Measurements from ENCODE around the gene IGF1R.

- TF ChIP-seq, protein P1, sequence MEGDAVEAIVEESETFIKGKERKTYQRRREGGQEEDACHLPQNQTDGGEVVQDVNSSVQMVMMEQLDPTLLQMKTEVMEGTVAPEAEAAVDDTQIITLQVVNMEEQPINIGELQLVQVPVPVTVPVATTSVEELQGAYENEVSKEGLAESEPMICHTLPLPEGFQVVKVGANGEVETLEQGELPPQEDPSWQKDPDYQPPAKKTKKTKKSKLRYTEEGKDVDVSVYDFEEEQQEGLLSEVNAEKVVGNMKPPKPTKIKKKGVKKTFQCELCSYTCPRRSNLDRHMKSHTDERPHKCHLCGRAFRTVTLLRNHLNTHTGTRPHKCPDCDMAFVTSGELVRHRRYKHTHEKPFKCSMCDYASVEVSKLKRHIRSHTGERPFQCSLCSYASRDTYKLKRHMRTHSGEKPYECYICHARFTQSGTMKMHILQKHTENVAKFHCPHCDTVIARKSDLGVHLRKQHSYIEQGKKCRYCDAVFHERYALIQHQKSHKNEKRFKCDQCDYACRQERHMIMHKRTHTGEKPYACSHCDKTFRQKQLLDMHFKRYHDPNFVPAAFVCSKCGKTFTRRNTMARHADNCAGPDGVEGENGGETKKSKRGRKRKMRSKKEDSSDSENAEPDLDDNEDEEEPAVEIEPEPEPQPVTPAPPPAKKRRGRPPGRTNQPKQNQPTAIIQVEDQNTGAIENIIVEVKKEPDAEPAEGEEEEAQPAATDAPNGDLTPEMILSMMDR (conservative IDR thresholded peaks at IDR 0.05 in 1 of 2, IDR thresholded peaks at IDR 0.05 in 1 of 2; ENCODE audit: extremely low read depth in 1 of 2, insufficient read depth in 1 of 2, low read depth in 1 of 2, low read length in 2 of 2), result no peak
- TF ChIP-seq EZH2 (IDR thresholded peaks at IDR 0.05; ENCODE audit: borderline replicate concordance, low read length), result no peak
These were observed 140.7 kb downstream of the IGF1R start for GRCh38 chr15:98789020-98789419.

Measured in mammary epithelial cell (primary cell).